SK-N-SH (cell line): ENCODE results near the gene CPNE1. TPM values are rescaled to one million over a fixed set of nuclear protein-coding genes. Genes with fewer than 3 reads are reported as not detected.
"Not testable (repeated sequence)": the region's sequence is repeated elsewhere in the genome, so short reads cannot be mapped to it uniquely, and the experiment has no call there.

Source experiments
- CTCF ChIA-PET: fragments of 300-600, 350-600 bp; formaldehyde crosslinking; extraction: SDS; loops from one replicate; lab custom pipeline; 2021; lab: Yijun Ruan, JAX
- POLR2A ChIA-PET: fragments of 350-600 bp; sonication (Branson Sonifier 250); formaldehyde crosslinking; extraction: SDS; loops from one replicate; lab custom pipeline; 2020; ENCODE audit warnings: antibody characterized with exemption, inconsistent platforms; lab: Yijun Ruan, JAX
- DNase-seq: peaks from one replicate; pipeline ENCODE4 v3.0.0; 2012
- H2AFZ ChIP-seq: fragments of 200-600 bp; sonication (generic); 2 replicates; pipeline ENCODE4 v1.8.1; 2016; ENCODE audit warnings: antibody characterized with exemption, mild to moderate bottlenecking, low read depth
- H3F3A ChIP-seq: fragments of 200-600 bp; sonication (generic); replicated peaks from 2 replicates; pipeline ENCODE3; 2016; ENCODE audit warnings: antibody characterized with exemption, mild to moderate bottlenecking; ENCODE audit not compliant: insufficient read depth
- H3K27ac ChIP-seq, 2 experiments: fragments of 200-500 bp in 1 of 2; fragments of 200-600 bp in 1 of 2; sonication (Bioruptor generic) in 1 of 2; sonication (generic), shearing (Covaris generic) in 1 of 2; 2 replicates each; pipeline versions ENCODE4 v1.5.1 to v1.6.1; 2014 to 2016; ENCODE audit warnings: low read depth in 2 of 2, inconsistent platforms in 1 of 2, low read length in 1 of 2, mild to moderate bottlenecking in 1 of 2, mixed read lengths in 1 of 2
- H3K27me3 ChIP-seq: fragments of 200-600 bp; sonication (generic), shearing (Covaris generic); 2 replicates; pipeline ENCODE4 v1.6.1; 2016; ENCODE audit warnings: mixed run types; ENCODE audit not compliant: insufficient read depth
- H3K36me3 ChIP-seq, 2 experiments: fragments of 200-500 bp in 1 of 2; fragments of 200-600 bp in 1 of 2; sonication (Bioruptor generic) in 1 of 2; sonication (generic) in 1 of 2; replicated peaks in 1 of 2; 2 replicates each; pipeline versions ENCODE3 to v1.5.1; 2014 to 2016; ENCODE audit warnings: low read length in 1 of 2, mild to moderate bottlenecking in 1 of 2; ENCODE audit not compliant: insufficient read depth in 2 of 2, control insufficient read depth in 1 of 2
- H3K4me1 ChIP-seq, 2 experiments: fragments of 200-500 bp in 1 of 2; fragments of 200-600 bp in 1 of 2; sonication (Bioruptor generic) in 1 of 2; sonication (generic), shearing (Covaris generic) in 1 of 2; 2 replicates each; pipeline versions ENCODE4 v1.5.1 to v1.6.1; 2014 to 2016; ENCODE audit warnings: low read depth in 1 of 2, low read length in 1 of 2, mixed run types in 1 of 2; ENCODE audit not compliant: insufficient read depth in 2 of 2, control insufficient read depth in 1 of 2
- H3K4me2 ChIP-seq: fragments of 200-600 bp; sonication (generic), shearing (Covaris generic); 2 replicates; pipeline ENCODE4 v1.6.1; 2017; ENCODE audit warnings: mixed run types
- H3K4me3 ChIP-seq, 2 experiments: fragments of 200-500 bp in 1 of 2; fragments of 200-600 bp in 1 of 2; sonication (Bioruptor generic) in 1 of 2; sonication (generic), shearing (Covaris generic) in 1 of 2; 2 replicates each; pipeline versions ENCODE4 v1.5.1 to v1.8.1; 2014 to 2016; ENCODE audit warnings: low read depth in 2 of 2, inconsistent platforms in 1 of 2, low read length in 1 of 2, mild to moderate bottlenecking in 1 of 2, mixed read lengths in 1 of 2, moderate library complexity in 1 of 2
- H3K79me2 ChIP-seq: fragments of 200-600 bp; sonication (generic); 2 replicates; pipeline ENCODE4 v1.8.1; 2017; ENCODE audit warnings: mild to moderate bottlenecking; ENCODE audit not compliant: insufficient read depth
- H3K9ac ChIP-seq: fragments of 200-600 bp; sonication (generic); 2 replicates; pipeline ENCODE4 v1.6.1; 2017; ENCODE audit warnings: mixed run types
- H3K9me2 ChIP-seq: fragments of 200-600 bp; sonication (generic); 2 replicates; pipeline ENCODE4 v1.6.1; 2017; ENCODE audit warnings: mixed run types
- H3K9me3 ChIP-seq: fragments of 200-600 bp; sonication (generic); 2 replicates; pipeline ENCODE4 v1.6.1; 2017; ENCODE audit warnings: mixed run types, mild to moderate bottlenecking, moderate library complexity
- H4K20me1 ChIP-seq: fragments of 200-600 bp; sonication (generic); 2 replicates; pipeline ENCODE4 v1.6.1; 2017; ENCODE audit warnings: mild to moderate bottlenecking, mixed run types; ENCODE audit not compliant: insufficient read depth
- ELF1 ChIP-seq: IDR thresholded peaks from 2 replicates; pipeline ENCODE4 v1.4.0; 2012
- GABPA ChIP-seq: IDR thresholded peaks from 2 replicates; pipeline ENCODE4 v1.4.0; 2012; ENCODE audit warnings: low read depth, mild to moderate bottlenecking
- GATA2 ChIP-seq: sonication (generic); formaldehyde crosslinking; IDR thresholded peaks from 2 replicates; pipeline ENCODE4 v1.5.0; 2020; ENCODE audit warnings: mild to moderate bottlenecking, missing genetic modification reagents
- MAX ChIP-seq: IDR thresholded peaks from 2 replicates; pipeline ENCODE4 v1.4.0; 2012; ENCODE audit warnings: low read depth
- MEF2A ChIP-seq: IDR thresholded peaks from 2 replicates; pipeline ENCODE4 v1.4.0; 2012; ENCODE audit warnings: low read depth, borderline replicate concordance
- POLR2AphosphoS5 ChIP-seq: IDR thresholded peaks from 2 replicates; pipeline ENCODE4 v1.6.1; 2012; ENCODE audit warnings: low read depth, low read length
- RXRA ChIP-seq: IDR thresholded peaks from 2 replicates; pipeline ENCODE4 v1.4.0; 2012; ENCODE audit warnings: low read depth, mild to moderate bottlenecking, borderline replicate concordance
- SIN3A ChIP-seq: IDR thresholded peaks from 2 replicates; pipeline ENCODE4 v1.6.1; 2012; ENCODE audit warnings: low read depth, mild to moderate bottlenecking, low read length, moderate library complexity, borderline replicate concordance
- TAF1 ChIP-seq: IDR thresholded peaks from 2 replicates; pipeline ENCODE4 v1.6.1; 2012; ENCODE audit warnings: low read depth, mild to moderate bottlenecking, low read length, moderate library complexity, borderline replicate concordance
- TEAD4 ChIP-seq: IDR thresholded peaks from 2 replicates; pipeline ENCODE4 v1.4.0; 2012; ENCODE audit warnings: mild to moderate bottlenecking, borderline replicate concordance; ENCODE audit not compliant: insufficient read depth
- WGBS: methylation state at CpG from one replicate; pipeline ENCODE4 v1.1.6; 2017; ENCODE audit warnings: low lambda C conversion rate; 5-methylcytosine and 5-hydroxymethylcytosine counted together
- polyA plus RNA-seq, 3 experiments: library from polyadenylated mRNA; depleted of rRNA; stranded (reverse); fragments of >200 nt; gene quantifications; 2 replicates each; pipeline ENCODE4 v1.2.3, GENCODE V29; 2012
- TF ChIP-seq, protein P1 (sequence below): IDR thresholded peaks from 2 replicates; pipeline ENCODE4; 2012

Gene CPNE1
- polyA plus RNA-seq, 1 of the 3 experiments (the other 2 are of a cell fraction) = 279 TPM

GRCh38 chr20:35714127-35714526 is 49.4 kb upstream of the CPNE1 start:
- Histone ChIP-seq H3K4me2 (no peak overlapping the region), H4K20me1 (peaks cover 87% of the 10 kb centered on the region), H3K9me3 (no peaks in the 10 kb centered on the region), H3K9ac (no peak overlapping the region), H3K36me3 (peaks cover 87 to 99% of the 10 kb centered on the region in 2 experiments), H3K27ac (no peak overlapping the region), H3K9me2 (no peaks in the 10 kb centered on the region), H3K4me1 (peaks cover 0 to 18% of the 10 kb centered on the region in 2 experiments; a peak in 3 of 4 replicates), H3K79me2 (peaks cover 97% of the 10 kb centered on the region), H3F3A (peaks cover 83% of the 10 kb centered on the region), H3K27me3 (no peaks in the 10 kb centered on the region), H2AFZ (no peak overlapping the region), H3K4me3 (no peak overlapping the region)
- ChIA-PET CTCF (interaction anchor here (0.5 to 1.4 kb wide), 3 partner anchors 16 to 171 kb away, joined by 3 to 5 read pairs (median 3); no protein-coding TSS in a partner anchor), POLR2A (interaction anchor here (1.3 kb wide), 1 partner anchor 28 kb away, joined by 3 read pairs; the partner anchor contains the start of gene RBM39)
- WGBS = 90% methylated on average over 4 of the region's 4 CpGs
- DNase-seq = no peak
- TF ChIP-seq, protein P1, sequence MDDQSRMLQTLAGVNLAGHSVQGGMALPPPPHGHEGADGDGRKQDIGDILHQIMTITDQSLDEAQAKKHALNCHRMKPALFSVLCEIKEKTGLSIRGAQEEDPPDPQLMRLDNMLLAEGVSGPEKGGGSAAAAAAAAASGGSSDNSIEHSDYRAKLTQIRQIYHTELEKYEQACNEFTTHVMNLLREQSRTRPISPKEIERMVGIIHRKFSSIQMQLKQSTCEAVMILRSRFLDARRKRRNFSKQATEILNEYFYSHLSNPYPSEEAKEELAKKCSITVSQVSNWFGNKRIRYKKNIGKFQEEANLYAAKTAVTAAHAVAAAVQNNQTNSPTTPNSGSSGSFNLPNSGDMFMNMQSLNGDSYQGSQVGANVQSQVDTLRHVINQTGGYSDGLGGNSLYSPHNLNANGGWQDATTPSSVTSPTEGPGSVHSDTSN = no peak
- TF ChIP-seq GABPA (no peak), TAF1 (no peak), ELF1 (no peak), TEAD4 (no peak), POLR2AphosphoS5 (no peak), RXRA (no peak), SIN3A (no peak), MEF2A (no peak), GATA2 (CRISPR knock-in tag) (no peak), MAX (no peak)

- H3K4me2 ChIP-seq, H3K27me3 ChIP-seq, H2AFZ ChIP-seq, H3K4me3 ChIP-seq, H3K9me3 ChIP-seq, H3K9ac ChIP-seq, H3K9me2 ChIP-seq, DNase-seq, H3K27ac ChIP-seq: not testable (repeated sequence)
- Histone ChIP-seq H3K4me1 (peaks cover 0 to 21% of the 10 kb centered on the region in 2 experiments; a peak in 3 of 4 replicates), H3K36me3 (peaks cover 90 to 100% of the 10 kb centered on the region in 2 experiments), H3K79me2 (peaks cover 97% of the 10 kb centered on the region), H3F3A (peaks cover 83% of the 10 kb centered on the region), H4K20me1 (peaks cover 87% of the 10 kb centered on the region)
- POLR2A ChIA-PET = interaction anchor here (1.1 kb wide), 1 partner anchor 29 kb away, joined by 3 read pairs; the partner anchor contains the start of gene RBM39
- 94% methylated on average over 9 of the region's 9 CpGs for WGBS
- CTCF ChIA-PET = interaction anchor here (4.3 kb wide), 1 partner anchor 13 kb away, joined by 18 read pairs; the partner anchor contains the start of genes NFS1 and ROMO1
Measured at GRCh38 chr20:35713120-35713519, 48.4 kb upstream of the CPNE1 start.
